ENCODE data around the gene MAIP1. TPM values are rescaled to one million over a fixed set of nuclear protein-coding genes. Genes with fewer than 3 reads are reported as not detected.
A peak's percentile ranks its signal among the peaks of the same experiment; 100 is the strongest.

Gene MAIP1
- total and polyA plus RNA-seq, 2 experiments from 2014 or later: 15.5 to 18.7 TPM

- Histone ChIP-seq H3K9me3 (ENCODE audit: low read depth) (no peaks in the 10 kb centered on the region), H2AFZ (no peak overlapping the region), H3K4me1 (ENCODE audit: insufficient read depth) (peaks cover 29% of the 10 kb centered on the region), H3K79me2 (ENCODE audit: insufficient read depth) (no peaks in the 10 kb centered on the region), H3K36me3 (ENCODE audit: low read depth) (no peaks in the 10 kb centered on the region), H3K27me3 (replicated peaks; ENCODE audit: insufficient read depth) (no peaks in the 10 kb centered on the region), H3K9me2 (ENCODE audit: insufficient read depth) (no peaks in the 10 kb centered on the region), H3K9ac (no peak overlapping the region), H4K20me1 (ENCODE audit: insufficient read depth) (no peaks in the 10 kb centered on the region), H3K4me2 (ENCODE audit: unreplicated experiment) (no peak overlapping the region), H3F3A (ENCODE audit: insufficient read depth) (peaks cover 18% of the 10 kb centered on the region), H3K27ac (no peak overlapping the region), H3K4me3 (no peak overlapping the region)
- WGBS, 2 experiments (ENCODE audit: low coverage in 1 of 2, low lambda C conversion rate in 2 of 2, missing lambda C conversion rate in 2 of 2): 84 to 89% methylated on average over 5 of the region's 5 CpGs
- in situ Hi-C loops (cut with MboI): no loop called here
- TF ChIP-seq EZH2 (IDR thresholded peaks at IDR 0.05; ENCODE audit: insufficient read depth, poor library complexity, severe bottlenecking) (no peak), EZH2phosphoT487 (IDR thresholded peaks at IDR 0.05; ENCODE audit: insufficient read depth, low read depth) (no peak)
- DNase-seq: no peak
Measured at GRCh38 chr2:199982126-199982843, 26.9 kb downstream of the MAIP1 start.

GRCh38 chr2:199983534-199983933, 28.2 kb downstream of the MAIP1 start:
- DNase-seq: no peak
- no peaks in the 10 kb centered on the region for H3K9me2 ChIP-seq (ENCODE audit: insufficient read depth)
- no peak overlapping the region for H2AFZ ChIP-seq
- H3K4me2 ChIP-seq (ENCODE audit: unreplicated experiment): no peak overlapping the region
- no peaks in the 10 kb centered on the region for H3K36me3 ChIP-seq (ENCODE audit: low read depth)
- H3K4me1 ChIP-seq (ENCODE audit: insufficient read depth): peaks cover 19% of the 10 kb centered on the region
- H3K79me2 ChIP-seq (ENCODE audit: insufficient read depth): no peaks in the 10 kb centered on the region
- no peak overlapping the region for H3K27ac ChIP-seq
- no peaks in the 10 kb centered on the region for H3K9me3 ChIP-seq (ENCODE audit: low read depth)
- no peak overlapping the region for H3K4me3 ChIP-seq
- in situ Hi-C loops (cut with MboI): no loop called here
- TF ChIP-seq EZH2 (IDR thresholded peaks at IDR 0.05; ENCODE audit: insufficient read depth, poor library complexity, severe bottlenecking) (no peak), EZH2phosphoT487 (IDR thresholded peaks at IDR 0.05; ENCODE audit: insufficient read depth, low read depth) (no peak)
- H4K20me1 ChIP-seq (ENCODE audit: insufficient read depth): no peaks in the 10 kb centered on the region
- H3K9ac ChIP-seq: no peak overlapping the region
- no peaks in the 10 kb centered on the region for H3K27me3 ChIP-seq (replicated peaks; ENCODE audit: insufficient read depth)
- WGBS, 2 experiments (ENCODE audit: low coverage in 1 of 2, low lambda C conversion rate in 2 of 2, missing lambda C conversion rate in 2 of 2): 0 to 6% methylated on average over 1 of the region's 1 CpG
- H3F3A ChIP-seq (ENCODE audit: insufficient read depth): peaks cover 6% of the 10 kb centered on the region

GRCh38 chr2:199984159-199984558, 28.8 kb downstream of the MAIP1 start:
- no peak for DNase-seq
- 46 to 47% methylated on average over 4 of the region's 4 CpGs for WGBS, 2 experiments (ENCODE audit: low coverage in 1 of 2, low lambda C conversion rate in 2 of 2, missing lambda C conversion rate in 2 of 2)
- H3K27me3 ChIP-seq (replicated peaks; ENCODE audit: insufficient read depth): no peaks in the 10 kb centered on the region
- H3K9me3 ChIP-seq (ENCODE audit: low read depth): no peaks in the 10 kb centered on the region
- no peaks in the 10 kb centered on the region for H3K9me2 ChIP-seq (ENCODE audit: insufficient read depth)
- TF ChIP-seq EZH2 (IDR thresholded peaks at IDR 0.05; ENCODE audit: insufficient read depth, poor library complexity, severe bottlenecking) (no peak), EZH2phosphoT487 (IDR thresholded peaks at IDR 0.05; ENCODE audit: insufficient read depth, low read depth) (no peak)
- H3K36me3 ChIP-seq (ENCODE audit: low read depth): no peaks in the 10 kb centered on the region
- H2AFZ ChIP-seq: no peak overlapping the region
- in situ Hi-C loops (cut with MboI): no loop called here
- H4K20me1 ChIP-seq (ENCODE audit: insufficient read depth): no peaks in the 10 kb centered on the region
- no peak overlapping the region for H3K4me3 ChIP-seq
- no peaks in the 10 kb centered on the region for H3F3A ChIP-seq (ENCODE audit: insufficient read depth)
- peaks cover 13% of the 10 kb centered on the region for H3K4me1 ChIP-seq (ENCODE audit: insufficient read depth)
- H3K4me2 ChIP-seq (ENCODE audit: unreplicated experiment): no peak overlapping the region
- no peak overlapping the region for H3K9ac ChIP-seq
- no peaks in the 10 kb centered on the region for H3K79me2 ChIP-seq (ENCODE audit: insufficient read depth)
- H3K27ac ChIP-seq: no peak overlapping the region

- H3K27me3 ChIP-seq (replicated peaks; ENCODE audit: insufficient read depth): no peaks in the 10 kb centered on the region
- no peaks in the 10 kb centered on the region for H3K79me2 ChIP-seq (ENCODE audit: insufficient read depth)
- H3K9ac ChIP-seq: no peak overlapping the region
- H3K4me3 ChIP-seq: no peak overlapping the region
- no peak overlapping the region for H3K27ac ChIP-seq
- no peak for DNase-seq
- H3K36me3 ChIP-seq (ENCODE audit: low read depth): no peaks in the 10 kb centered on the region
- H3K9me2 ChIP-seq (ENCODE audit: insufficient read depth): no peaks in the 10 kb centered on the region
- in situ Hi-C loops (cut with MboI): no loop called here
- no peaks in the 10 kb centered on the region for H3F3A ChIP-seq (ENCODE audit: insufficient read depth)
- TF ChIP-seq EZH2 (IDR thresholded peaks at IDR 0.05; ENCODE audit: insufficient read depth, poor library complexity, severe bottlenecking) (no peak), EZH2phosphoT487 (IDR thresholded peaks at IDR 0.05; ENCODE audit: insufficient read depth, low read depth) (no peak)
- H2AFZ ChIP-seq: 0 out of 2 replicates have a peak overlapping the region, but pooled peaks have one; percentile 2
- H3K4me2 ChIP-seq (ENCODE audit: unreplicated experiment): no peak overlapping the region
- 53 to 57% methylated on average over 2 of the region's 2 CpGs for whole genome bisulfite sequencing, 2 experiments (ENCODE audit: low coverage in 1 of 2, low lambda C conversion rate in 2 of 2, missing lambda C conversion rate in 2 of 2)
- H3K4me1 ChIP-seq (ENCODE audit: insufficient read depth): peaks cover 7% of the 10 kb centered on the region
- H3K9me3 ChIP-seq (ENCODE audit: low read depth): no peaks in the 10 kb centered on the region
- H4K20me1 ChIP-seq (ENCODE audit: insufficient read depth): no peaks in the 10 kb centered on the region
Measured at GRCh38 chr2:199984755-199985154, 29.4 kb downstream of the MAIP1 start.

All from GM23248 (cell line).